ENCODE results near the gene SART1.

SART1 gene

DNA sequence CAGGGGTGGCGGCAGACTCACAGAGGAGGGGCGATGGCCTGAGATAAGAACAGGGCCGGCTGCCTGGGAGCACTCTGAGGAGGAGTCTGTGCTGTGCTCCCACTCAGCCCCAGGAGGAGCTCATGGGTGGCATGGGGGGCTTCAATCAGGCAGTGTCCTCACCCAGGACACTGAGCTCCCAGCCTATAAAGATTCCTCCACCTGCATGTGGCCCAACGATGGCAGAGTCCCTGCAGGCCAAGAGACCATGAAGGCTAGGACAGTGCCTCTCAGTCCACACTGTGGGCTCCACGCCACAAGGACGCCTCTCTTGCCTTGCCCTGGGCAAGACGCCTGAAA, 52.2 kb downstream of the SART1 start:
- Histone ChIP-seq H3K27me3 (ENCODE audit: control insufficient read depth, insufficient read depth, low read length) (no peaks in the 10 kb centered on the region), H3K36me3 (ENCODE audit: control insufficient read depth, insufficient read depth, low read length) (no peaks in the 10 kb centered on the region)

DNA sequence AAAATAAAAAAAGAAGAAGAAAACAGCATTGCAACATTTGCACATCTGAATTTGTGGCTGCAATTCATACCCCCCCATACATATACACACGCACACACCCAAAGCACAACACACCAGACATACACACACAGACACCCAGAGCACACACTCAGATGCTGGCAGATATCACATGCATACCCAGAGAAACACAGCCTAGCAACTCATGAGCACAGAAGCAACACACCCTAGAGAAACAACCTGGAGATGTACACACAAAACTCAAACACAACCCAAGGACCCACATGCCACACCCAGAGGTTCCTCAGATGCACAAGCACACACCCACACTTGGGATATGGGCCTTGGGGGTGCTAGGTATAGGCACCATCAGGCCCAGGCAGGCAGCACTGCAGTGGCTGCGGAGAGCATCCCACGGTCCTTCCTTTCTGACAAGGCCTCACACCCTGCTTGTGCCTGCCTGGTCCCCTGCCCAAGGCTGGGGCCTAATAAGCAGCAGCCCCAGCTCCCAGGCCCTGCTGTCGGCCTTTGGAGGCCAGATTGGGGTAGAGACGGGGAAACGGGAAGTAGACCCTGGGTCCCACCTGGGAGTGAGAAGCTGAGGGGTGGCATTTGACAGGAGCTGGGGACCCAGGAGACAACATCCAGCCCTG, 53.4 kb downstream of the SART1 start:
- TF ChIP-seq, protein P1, sequence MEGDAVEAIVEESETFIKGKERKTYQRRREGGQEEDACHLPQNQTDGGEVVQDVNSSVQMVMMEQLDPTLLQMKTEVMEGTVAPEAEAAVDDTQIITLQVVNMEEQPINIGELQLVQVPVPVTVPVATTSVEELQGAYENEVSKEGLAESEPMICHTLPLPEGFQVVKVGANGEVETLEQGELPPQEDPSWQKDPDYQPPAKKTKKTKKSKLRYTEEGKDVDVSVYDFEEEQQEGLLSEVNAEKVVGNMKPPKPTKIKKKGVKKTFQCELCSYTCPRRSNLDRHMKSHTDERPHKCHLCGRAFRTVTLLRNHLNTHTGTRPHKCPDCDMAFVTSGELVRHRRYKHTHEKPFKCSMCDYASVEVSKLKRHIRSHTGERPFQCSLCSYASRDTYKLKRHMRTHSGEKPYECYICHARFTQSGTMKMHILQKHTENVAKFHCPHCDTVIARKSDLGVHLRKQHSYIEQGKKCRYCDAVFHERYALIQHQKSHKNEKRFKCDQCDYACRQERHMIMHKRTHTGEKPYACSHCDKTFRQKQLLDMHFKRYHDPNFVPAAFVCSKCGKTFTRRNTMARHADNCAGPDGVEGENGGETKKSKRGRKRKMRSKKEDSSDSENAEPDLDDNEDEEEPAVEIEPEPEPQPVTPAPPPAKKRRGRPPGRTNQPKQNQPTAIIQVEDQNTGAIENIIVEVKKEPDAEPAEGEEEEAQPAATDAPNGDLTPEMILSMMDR (IDR thresholded peaks at IDR 0.05): no peak
- no peaks in the 10 kb centered on the region for H3K36me3 ChIP-seq (ENCODE audit: control insufficient read depth, insufficient read depth, low read length)
- H3K27me3 ChIP-seq (ENCODE audit: control insufficient read depth, insufficient read depth, low read length): no peaks in the 10 kb centered on the region
- peaks cover 14% of the 10 kb centered on the region for H3K4me1 ChIP-seq
- H2AFZ ChIP-seq: peak overlapping the region; percentile 56
- H3K4me3 ChIP-seq (ENCODE audit: low read depth, low read length): no peak overlapping the region
- no peak overlapping the region for H3K9ac ChIP-seq
- no peak overlapping the region for H3K4me2 ChIP-seq (ENCODE audit: low read length)
- H3K27ac ChIP-seq: peak overlapping the region; percentile 92
- H3K9me3 ChIP-seq (ENCODE audit: control insufficient read depth, low read length): no peaks in the 10 kb centered on the region
- no peaks in the 10 kb centered on the region for H3K79me2 ChIP-seq

More for the DNA sequence above, 52.2 kb downstream of the SART1 start:
- Histone ChIP-seq H3K4me1 (peaks cover 14% of the 10 kb centered on the region), H3K27ac (no peak overlapping the region), H3K9ac (no peak overlapping the region), H3K4me3 (ENCODE audit: low read depth, low read length) (no peak overlapping the region), H3K4me2 (ENCODE audit: low read length) (no peak overlapping the region), H2AFZ (no peak overlapping the region), H3K9me3 (ENCODE audit: control insufficient read depth, low read length) (no peaks in the 10 kb centered on the region), H3K79me2 (no peaks in the 10 kb centered on the region)
- TF ChIP-seq, protein P1 (IDR thresholded peaks at IDR 0.05): no peak

DNA sequence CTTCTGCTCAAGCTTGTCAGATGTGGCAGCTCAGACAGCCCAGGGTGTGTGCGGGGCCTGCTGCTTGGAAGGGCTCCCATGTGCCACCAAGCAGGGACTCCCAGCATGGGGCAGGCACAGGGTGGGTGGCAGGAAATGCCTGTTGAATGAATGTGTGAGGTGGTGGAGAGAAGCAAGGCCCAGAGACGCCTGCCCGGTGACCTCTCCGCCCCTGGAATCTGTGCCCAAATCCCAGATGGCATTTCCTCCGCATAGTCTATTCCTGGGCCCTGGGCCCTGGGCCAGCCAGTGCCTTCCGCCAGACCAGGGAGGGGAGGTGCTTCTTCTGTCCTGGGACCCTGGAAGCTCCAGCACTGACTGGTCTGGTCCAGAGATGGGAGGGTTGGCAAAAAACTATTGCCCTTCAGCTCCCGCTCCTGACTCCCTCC, 53.9 kb downstream of the SART1 start:
- Histone ChIP-seq H3K9me3 (ENCODE audit: control insufficient read depth, low read length) (no peaks in the 10 kb centered on the region), H3K36me3 (ENCODE audit: control insufficient read depth, insufficient read depth, low read length) (no peaks in the 10 kb centered on the region), H2AFZ (peak overlapping the region; percentile 56), H3K9ac (no peak overlapping the region), H3K4me3 (ENCODE audit: low read depth, low read length) (no peak overlapping the region), H3K4me1 (peaks cover 14% of the 10 kb centered on the region), H3K4me2 (ENCODE audit: low read length) (no peak overlapping the region), H3K79me2 (no peaks in the 10 kb centered on the region), H3K27ac (peak overlapping the region; percentile 92), H3K27me3 (ENCODE audit: control insufficient read depth, insufficient read depth, low read length) (no peaks in the 10 kb centered on the region)
- TF ChIP-seq, protein P1 (IDR thresholded peaks at IDR 0.05): no peak

DNA sequence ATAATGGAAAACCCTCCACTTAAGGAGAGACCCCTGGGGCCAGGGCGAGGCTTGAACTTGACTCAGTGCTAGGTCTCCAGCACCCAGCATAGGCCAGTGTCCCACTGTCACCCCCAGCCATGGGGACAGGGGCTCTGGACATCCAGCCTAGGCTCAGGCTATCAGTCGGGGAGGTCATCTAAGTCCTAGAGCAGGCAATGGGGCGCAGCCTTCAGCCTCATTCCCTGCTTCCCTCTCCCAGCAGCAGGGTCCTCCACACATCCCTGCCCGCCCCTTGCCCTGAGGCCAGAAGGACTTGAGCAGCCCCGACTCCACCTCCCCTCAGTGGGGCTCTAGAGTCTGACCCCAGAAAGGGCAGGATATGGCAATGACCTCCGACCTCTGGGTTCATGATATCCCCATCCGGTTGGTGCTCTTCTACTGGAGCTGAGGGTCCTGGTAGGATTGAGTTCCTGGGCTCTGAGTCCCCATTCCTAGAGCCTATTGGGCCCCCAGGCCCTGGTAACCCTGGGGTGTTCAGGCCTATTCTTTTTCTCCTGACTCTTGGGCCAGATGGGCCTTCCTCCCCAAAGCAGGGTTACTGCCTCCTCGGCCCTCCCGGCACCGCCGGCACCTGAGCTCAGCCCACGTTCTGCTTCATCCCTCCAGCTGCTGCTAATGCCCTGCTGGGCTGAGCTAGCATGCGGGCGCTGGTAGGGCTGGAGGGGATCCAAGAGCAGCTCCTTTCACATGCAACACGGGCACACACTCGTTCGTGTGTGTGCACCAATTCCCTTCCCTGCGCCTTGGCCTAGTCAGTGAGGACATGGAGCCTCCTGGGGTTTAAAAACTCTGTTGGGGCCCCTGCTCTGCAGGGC, 54.6 kb downstream of the SART1 start:
- H3K4me2 ChIP-seq (ENCODE audit: low read length): no peak overlapping the region
- peak overlapping the region; percentile 56 for H2AFZ ChIP-seq
- no peaks in the 10 kb centered on the region for H3K27me3 ChIP-seq (ENCODE audit: control insufficient read depth, insufficient read depth, low read length)
- no peaks in the 10 kb centered on the region for H3K79me2 ChIP-seq
- TF ChIP-seq, protein P1 (IDR thresholded peaks at IDR 0.05): no peak
- no peaks in the 10 kb centered on the region for H3K9me3 ChIP-seq (ENCODE audit: control insufficient read depth, low read length)
- no peaks in the 10 kb centered on the region for H3K36me3 ChIP-seq (ENCODE audit: control insufficient read depth, insufficient read depth, low read length)
- H3K4me1 ChIP-seq: peaks cover 14% of the 10 kb centered on the region
- peak overlapping the region; percentile 92 for H3K27ac ChIP-seq
- H3K9ac ChIP-seq: no peak overlapping the region
- no peak overlapping the region for H3K4me3 ChIP-seq (ENCODE audit: low read depth, low read length)
